Daoy (cell line): Measurements from ENCODE around the gene INSYN2A. TPM values are rescaled to one million over a fixed set of nuclear protein-coding genes. Genes with fewer than 3 reads are reported as not detected.

Source experiments
- DNase-seq: peaks from one replicate; pipeline ENCODE4 v3.0.0-alpha.2; 2015; ENCODE audit warnings: low read depth
- total RNA-seq: library from RNA; depleted of rRNA; stranded (reverse); fragments of >200 nt; shearing (Covaris generic); gene quantifications from 2 replicates; pipeline ENCODE4 v1.2.3, GENCODE V29; 2014

Gene INSYN2A
- total RNA-seq, 1 experiment from 2014 or later = not detected

DNA sequence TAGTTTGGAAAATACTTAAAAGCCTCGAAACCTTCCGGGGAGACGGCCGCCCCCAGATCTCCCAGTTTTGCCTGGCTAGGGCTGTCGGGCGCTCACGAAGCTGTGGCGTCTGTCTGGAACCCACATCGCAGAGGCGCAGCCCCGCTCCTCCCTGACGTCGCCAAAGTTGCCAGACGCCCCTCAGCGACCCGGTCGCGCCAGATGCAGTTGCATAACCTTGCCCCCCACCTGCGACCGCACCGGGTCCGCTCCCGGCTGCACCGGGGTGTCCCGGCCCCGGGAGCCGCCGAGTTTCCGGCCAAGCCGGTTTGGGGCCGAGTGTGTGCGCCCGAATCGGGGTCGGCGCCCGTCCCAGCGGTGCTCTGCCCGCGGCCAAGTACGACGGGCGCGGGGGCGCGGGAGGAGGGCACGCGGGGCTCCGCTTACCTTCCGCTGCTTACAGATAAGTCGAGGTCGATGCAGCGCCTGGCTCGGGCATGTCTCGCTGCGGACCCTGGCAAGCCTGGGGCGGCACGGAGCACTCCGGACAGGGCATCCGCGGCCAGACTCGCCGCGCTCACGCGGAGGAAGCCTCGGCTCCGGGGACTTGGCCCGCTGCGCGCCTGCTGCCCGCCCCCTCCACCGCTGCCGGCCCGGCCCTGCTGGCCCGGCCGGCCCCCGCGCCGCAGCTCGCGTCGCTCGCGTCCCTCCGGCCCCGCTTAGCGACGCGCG lies 665 bp downstream of the INSYN2A start:
- DNase-seq = peak; percentile 13

DNA sequence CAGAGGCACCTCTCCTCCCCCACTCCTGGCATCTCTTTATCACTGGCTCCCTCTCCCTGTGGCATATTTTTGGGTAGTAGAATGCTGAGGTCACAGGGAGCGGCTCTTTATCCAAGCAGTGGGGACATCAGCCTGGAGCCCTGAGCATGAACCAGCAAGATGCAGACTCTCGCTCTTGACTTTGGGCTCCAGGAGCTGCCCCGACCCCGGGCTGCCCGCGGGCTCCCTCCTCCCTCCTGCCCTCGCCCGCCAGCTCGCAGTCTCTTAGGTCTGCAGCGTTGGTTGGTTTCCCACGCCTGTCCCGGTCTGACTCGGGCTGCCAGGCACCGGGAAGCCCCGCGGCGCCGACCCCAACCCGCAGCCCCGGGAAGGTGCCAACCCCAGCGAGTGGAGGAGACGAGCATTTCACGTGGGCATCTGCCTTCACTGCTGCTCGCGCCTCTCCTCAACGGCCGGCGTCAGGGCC lies 1.3 kb downstream of the INSYN2A start:
- peak; percentile 4 for DNase-seq

DNA sequence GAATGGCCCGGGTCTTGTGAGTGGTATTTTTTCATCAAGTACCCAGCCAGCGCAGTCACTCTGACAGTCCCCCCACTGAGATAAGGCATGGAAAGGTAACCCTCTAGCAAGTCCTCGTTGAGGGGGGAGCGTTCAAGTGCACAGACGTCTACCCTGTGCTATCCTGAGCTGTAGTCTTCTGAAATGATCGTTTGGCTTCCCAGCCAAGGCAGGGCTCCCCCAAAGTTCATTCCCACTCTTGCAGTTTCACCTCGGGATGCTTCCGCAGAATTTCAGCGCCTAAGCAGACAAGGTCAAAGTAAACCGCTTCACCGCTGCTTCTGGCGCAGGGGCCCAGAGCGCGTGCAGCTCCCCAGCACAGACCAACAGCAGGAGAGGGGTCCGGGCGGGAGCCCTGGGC lies 1.8 kb downstream of the INSYN2A start:
- DNase-seq = no peak

DNA sequence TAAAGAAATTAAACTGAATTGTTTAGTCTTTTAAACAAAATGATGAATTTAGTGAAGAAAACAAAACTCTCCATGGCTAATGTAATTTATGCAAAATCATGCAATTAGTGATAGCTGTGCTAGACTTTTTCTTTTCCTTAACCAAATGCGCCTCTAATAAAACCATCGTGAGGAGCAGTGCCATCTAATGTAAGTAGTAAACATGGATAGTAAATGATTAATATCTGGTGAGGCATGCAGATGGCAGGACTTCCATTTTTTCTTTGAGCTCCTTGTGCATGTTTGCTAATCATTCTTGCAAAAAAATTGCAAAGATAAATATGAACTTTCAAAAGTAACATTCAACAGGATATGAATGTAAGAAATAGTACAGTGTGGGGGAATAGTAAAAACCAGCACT lies 2.3 kb downstream of the INSYN2A start:
- DNase-seq = no peak

DNA sequence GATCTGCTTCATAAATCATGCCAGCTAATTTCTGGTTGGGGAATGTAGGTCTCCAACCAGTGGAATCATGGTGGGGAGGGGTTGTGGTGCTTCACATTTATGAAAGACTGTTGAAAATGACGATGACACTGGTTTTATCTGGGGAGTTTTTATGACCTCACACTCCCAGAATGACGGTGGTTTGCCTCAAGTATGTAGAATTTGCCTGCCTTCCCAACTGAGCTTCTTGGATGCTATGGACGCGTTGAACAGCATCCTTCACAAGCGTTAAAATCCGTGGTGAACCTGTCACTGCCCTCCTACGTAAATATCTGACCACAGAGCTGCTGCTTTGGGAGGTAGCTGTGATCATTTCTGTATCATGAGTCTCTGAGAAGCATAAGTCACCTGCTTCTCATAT lies 3.3 kb downstream of the INSYN2A start:
- peak; percentile 13 for DNase-seq

DNA sequence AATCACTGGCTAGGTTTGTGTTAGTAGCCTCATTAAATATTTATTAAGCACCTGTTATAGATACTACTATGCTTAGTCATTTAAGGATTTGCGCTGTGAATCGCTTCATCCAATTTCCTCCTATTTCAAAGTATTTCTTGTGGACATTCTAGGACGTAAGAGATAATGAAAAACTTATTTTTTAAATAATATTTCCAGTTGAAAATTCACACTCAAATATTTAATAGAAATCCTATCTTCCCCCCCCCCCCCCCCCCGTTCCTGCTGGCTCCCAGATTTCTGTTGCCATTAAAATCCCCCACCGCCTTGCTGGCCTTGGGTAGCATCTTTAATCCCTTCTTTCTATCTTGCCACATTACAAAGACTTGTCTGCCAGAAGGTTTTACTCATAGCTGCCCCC lies 6.0 kb downstream of the INSYN2A start:
- DNase-seq = no peak

DNA sequence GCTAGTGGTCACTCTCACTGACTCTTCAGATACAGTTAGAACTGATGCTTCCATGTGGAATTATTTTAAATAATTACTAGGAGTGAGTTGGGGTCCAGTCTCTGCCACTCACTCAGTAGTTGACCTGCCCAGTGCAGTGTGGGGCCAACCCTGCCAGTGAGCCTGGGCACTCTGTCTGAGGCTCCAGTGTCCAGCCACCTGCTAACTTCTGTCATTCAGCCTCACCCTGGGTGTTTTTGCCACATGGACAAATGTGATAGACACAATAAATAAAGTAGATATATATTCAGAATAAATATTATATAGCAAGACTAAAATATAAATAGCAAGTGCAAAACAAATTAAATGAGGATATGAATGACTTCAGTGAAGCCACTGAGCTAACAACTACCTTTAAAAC lies 7.2 kb downstream of the INSYN2A start:
- DNase-seq = no peak

DNA sequence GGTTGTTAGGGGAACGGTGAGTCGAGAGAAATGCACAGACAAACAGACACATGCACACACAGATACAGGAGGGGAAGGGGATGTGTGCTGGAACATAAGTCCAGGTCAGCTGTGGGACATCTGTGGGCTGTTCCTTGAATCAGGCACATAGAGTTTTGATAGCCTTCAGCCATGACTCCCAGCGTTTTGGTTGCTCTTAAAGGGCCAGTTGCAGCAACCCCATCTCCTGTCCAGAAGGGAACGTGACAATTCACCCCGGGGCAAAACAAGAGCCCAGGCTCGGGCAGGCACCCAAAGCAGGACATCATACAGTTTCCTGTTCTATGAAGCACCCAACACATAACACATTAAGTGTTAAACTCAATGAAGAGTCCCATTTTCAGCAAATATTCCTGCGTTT lies 9.6 kb downstream of the INSYN2A start:
- no peak for DNase-seq

DNA sequence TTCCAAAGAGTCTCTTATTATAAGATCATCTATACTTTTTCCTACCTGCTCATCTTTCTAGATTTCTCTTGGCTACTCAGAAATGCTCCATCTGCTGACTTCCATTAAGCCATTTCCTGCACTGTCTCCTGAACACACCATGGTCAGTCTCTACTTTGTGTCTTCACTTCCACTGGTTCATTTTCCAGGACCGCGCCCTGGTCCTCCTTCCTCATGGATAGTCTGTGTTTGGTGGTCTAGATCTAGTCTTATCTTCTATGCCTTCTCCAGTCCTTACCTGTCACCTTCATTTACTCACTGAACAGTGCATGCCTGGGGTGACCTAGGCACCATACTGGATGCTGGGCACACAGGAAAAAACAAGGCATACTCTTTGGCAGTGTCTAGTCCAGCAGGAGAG lies 11.8 kb downstream of the INSYN2A start:
- DNase-seq = no peak

DNA sequence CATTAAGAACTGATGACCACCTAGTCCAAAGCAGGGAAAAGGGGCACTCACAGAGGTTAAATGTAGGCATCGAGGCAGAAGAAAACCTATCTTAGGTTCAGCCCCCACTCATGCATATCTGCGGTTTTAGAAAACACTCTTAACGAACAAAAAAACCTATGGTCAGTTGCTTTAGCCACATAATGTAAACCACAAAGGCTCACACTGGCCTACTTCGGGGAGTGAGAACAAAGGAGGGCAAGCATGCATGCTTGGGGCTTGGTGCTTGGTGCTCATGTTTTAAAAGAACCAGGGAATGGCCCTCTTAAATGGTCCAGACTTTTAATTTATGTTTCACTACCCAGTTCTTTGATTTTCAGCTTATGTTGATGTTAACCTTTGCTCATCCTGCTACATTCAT lies 14.2 kb downstream of the INSYN2A start:
- no peak for DNase-seq

DNA sequence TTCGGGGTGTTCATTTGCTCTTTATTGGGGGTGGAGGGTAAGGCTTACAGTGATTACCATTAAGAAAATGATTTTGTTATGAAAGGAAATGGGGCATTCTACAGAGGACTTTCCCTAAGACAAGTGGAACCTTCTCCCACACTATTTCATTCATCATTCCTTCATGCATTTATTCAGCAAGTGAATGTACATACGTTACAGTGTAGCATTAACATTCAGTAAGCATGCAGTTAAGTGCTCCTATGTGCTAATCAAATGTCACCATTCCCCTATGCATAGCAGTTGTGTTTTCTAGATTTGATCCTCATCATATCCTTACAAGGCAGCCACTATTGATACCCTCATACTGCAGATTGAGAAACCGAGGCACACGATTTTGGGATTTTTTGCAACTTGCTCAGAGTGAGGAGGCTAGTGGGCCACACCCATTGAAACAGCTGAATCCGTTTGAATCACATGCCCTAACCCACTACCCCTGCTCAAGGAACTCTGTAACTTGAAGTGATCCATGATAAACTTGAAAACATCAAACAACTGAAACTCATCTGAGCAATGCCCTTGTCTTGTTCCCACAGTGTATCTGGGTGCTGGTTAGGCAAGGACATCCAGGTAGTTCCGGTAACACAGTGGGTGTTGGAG lies 16.7 kb downstream of the INSYN2A start:
- DNase-seq = no peak

DNA sequence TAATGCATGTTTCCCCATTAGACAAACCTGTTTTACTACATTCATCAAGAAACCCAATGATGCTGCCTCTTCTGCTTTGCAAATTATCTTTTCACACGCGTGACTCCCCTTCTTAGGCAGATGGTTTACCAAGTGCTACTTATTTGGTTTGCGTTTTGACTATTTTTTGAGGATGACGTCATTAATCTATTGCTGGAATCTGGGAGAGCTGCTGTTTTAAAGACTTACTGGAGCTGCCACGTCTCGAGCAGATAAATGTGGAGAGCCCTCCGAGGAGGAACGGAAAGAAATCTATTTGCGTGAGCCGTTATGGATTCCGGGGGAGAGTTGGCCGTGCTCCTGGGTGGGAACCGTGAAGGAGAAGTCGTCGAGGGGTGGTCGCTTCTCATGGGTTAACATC lies 19.7 kb downstream of the INSYN2A start:
- no peak for DNase-seq

DNA sequence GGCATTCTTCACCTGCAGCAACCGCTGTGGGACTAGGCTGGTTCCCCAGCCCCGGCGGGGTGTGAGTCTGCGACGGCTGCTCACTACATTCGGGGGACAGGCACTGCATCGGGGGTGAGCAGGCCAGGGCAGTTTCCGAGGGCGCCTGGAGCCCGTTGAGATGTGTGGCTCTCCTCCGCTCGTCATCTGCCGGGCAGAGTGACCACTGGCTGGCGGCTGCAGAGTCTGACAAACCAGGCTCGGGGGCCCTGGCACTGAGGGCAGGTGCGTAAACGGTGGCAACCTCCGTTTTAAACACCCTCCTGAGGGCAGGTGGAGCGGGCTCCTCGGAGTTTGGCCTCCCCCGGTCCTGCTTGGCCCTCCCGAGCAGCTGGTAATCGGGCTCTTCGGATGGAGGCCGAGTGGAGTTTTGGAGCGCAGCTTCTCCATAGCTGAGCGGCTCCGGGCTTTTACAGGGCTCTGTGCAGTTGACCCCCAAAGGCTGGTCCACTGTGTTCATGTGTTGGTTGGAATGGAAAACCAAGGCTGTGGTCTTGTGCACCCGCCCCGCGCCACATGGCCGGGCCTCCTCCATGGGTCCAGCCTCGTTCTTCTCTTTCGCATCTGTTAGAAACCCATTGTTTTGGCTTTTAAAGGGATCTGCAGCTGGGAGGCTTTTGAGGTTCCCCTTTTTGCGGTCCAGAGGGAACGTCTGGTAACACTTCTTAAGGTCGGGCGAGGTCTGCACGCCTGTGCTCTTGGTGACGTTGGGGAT lies 20.9 kb downstream of the INSYN2A start:
- no peak for DNase-seq

DNA sequence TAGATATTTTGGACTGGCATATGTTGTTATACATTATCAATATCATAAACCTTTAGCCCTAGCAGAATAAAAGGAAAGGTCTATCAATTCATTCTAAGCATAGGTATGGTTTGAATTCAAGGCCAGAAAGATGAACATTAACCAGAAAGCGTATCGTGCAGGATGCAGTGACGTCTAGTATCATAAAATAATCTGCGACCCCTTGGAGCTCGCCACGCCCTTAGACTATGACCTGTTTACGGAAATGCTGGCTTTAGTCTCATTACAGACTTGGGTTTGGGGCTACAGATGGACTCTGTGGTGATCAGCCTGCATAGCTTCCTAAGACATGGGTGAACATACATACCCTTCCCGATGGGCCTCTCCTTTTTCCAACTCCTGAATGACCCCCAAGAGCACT lies 21.5 kb downstream of the INSYN2A start:
- no peak for DNase-seq

DNA sequence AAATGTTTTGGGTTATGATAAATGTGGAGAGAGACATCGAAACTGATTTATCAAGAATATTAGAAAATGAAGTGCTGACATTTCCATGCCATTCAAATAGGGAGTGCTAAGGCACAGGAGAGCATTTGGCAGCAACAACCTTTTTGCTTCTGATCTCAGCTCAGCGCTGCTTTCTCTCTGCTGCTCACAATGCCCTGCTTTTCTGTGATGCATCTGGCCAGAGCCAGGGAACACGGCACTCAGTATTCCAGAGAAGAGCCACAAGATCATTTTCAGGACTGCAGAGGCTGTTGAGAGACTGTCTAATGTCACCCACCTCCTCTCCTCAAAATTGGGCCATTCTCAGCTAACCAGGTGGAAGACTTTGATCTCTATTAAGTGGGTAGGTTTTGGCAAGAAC lies 28.1 kb downstream of the INSYN2A start:
- no peak for DNase-seq

DNA sequence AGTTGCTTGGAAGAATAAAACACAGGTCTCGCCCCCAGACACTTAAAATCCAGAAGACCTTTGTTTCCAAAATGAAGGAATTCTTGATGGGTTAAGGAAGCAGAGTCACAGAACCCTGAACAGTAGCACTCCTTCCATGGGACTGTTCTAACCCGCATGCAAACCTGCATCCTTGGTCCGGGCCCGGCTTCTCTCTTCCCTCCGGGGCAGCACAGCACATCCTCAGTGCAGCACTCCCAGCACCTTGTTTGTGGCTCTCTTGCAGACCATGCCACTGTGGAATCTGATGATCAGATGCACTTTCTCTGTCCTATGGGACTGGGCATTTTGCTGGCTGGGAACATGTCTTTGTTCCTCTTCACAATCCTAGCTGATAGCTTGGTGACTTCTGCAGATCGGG lies 33.5 kb downstream of the INSYN2A start:
- no peak for DNase-seq

DNA sequence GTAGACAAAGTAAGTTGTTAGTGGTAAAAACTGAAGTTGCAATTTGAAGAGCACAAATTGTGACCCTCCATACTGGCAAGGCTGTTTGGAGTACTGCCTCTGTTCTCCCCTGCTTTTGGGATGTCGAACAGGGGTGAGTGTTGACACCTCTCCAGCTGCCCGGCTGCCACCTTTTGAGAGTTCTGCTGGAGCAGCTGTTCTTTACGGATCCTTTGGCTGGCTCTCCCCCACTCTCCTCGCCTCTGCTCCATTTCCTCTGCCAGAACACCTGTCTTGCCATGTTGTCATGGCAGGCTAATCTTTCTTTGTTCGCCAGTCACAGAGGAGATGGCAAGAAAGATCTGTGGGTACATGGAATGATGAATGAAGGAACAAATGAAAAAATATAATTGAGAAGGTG lies 34.9 kb downstream of the INSYN2A start:
- no peak for DNase-seq

DNA sequence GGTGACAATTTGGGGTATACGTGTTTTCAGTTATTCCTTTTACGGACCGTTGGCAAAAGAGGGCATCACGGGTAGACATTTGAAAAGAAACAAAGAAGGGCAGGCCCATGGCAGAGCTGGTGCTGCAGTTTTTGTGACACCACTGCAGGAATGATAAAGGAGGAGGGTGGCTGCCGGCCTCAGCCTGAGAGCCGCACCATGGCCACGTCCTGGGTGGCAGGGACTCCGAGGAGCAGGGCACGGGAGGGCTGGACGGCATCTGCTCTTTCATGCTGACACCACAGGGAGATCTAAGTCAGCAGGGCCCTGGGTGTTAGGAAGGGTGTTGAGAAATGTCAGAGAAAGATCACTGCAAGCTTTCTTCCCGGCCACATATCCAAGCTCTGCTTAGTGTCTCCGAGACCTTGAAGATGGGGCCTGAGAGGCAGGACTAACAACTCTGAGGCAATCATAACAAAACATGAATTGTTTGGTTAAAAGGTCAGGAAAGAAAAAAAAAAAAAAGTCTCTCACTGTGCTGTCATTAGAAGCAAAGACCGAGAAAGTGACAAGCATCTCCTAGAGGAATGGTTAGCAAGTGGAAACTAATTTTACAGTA lies 36.6 kb downstream of the INSYN2A start:
- DNase-seq = no peak

DNA sequence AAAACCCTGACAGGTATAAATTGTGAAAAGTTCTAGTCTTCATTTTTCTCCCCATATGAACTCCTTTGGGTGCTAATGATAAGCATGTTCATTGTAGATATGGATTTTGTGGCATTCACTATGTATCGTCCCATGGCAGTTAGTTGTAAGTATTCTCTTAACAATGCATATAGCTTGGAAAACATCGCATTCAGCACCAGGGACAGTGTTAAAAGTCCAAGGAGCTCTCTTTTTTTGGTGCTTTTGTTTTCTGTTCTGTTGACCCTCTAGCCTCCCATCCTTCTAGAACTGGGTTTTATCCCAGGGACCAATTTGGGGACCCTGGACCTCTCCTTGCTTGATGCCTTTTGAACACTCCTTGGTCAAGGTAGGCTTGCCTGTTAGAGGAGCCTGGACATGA lies 37.7 kb downstream of the INSYN2A start:
- no peak for DNase-seq

DNA sequence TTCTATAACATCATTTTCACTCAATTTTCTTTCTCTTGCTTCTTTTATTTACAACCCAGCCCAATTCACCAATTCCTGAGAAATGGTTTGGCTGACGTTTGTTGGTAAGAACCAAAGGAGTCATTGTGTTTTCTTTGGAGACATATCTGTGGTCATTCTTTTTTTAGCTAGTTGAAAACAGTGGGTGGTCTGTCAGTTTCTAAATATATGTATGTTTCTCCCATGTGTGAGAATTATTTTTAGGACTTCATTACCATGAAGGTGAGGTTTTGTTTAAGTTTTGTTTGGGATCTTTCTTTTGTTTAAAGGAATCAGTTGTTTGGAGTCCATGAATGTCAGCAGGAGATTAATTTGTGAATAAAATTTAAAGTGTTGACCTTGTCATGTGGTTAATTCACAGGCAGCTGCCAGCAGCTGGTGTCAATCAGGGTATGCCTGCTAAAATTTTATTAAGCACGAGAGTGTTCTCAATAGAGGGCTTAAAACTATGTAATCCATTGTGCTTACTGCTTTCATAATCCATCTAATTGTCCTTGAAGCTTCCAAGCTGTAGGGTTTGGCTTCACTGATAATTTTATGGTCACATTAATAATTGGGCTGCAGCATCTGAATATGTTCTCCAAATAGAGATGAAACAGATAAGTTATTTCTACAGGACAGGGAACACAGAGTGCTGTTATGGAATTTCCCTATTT lies 38.7 kb downstream of the INSYN2A start:
- no peak for DNase-seq

DNA sequence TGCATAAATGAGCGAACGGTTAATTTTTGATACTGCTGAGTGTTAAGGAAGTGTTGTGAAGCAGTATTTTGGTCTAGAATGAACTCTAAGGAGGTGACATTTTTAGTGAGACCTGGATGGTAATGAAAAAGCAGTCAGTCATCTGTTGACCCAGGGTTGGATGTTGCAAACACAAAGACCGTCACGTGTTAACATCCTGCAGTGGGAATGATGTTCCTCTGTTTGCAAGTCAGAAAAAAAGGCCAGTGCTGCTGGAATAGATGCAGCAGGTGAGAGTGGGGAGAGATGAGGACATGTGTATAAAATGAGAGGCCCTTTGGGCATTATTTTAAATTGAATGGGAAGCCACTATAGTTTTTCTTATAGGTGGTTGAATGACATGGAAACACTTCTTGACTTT lies 39.3 kb downstream of the INSYN2A start:
- DNase-seq = no peak
